Gastroesophageal sphincter (tissue), 3 donors: Measurements from ENCODE around the gene FGF5.

Source experiments
- POLR2A ChIP-seq, 2 donors: fragments of 450-650 bp; IDR thresholded peaks; one replicate each; pipeline ENCODE4 v1.6.1; 2017; ENCODE audit warnings: antibody characterized with exemption in 2 of 2, mild to moderate bottlenecking in 2 of 2, moderate library complexity in 1 of 2
- POLR2AphosphoS5 ChIP-seq: sonication (generic); formaldehyde crosslinking; IDR thresholded peaks from one replicate; pipeline ENCODE4 v1.6.1; 2017; ENCODE audit warnings: antibody characterized with exemption
- TF ChIP-seq, protein P1 (sequence below), 4 experiments: fragments of 200-600 bp in 2 of 4; fragments of 450-650 bp in 2 of 4; sonication (generic) in 1 of 4; IDR thresholded peaks; one replicate each; pipeline ENCODE4 v1.5.1; 2017 to 2019; ENCODE audit warnings: antibody characterized with exemption in 4 of 4, mild to moderate bottlenecking in 2 of 4, moderate library complexity in 2 of 4

DNA sequence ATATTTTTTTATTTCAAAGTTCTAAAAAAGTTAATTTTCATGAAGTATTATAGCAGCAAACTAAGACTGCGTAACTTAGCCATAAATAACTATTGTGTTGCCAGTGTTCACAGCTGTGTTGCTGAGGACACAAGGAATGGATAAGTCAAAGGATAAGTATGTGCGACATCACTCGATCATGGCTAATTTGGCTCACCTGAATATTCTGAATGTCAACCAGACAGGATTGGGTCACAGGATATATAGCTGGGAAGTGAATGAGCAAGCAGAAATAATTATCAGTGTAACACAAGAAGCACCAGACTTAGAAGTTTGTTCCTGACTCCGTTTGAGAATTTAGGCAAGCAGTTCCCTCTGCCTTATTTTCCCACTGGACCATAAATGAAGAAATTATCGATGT, 35.3 kb upstream of the FGF5 start:
- TF ChIP-seq, protein P1, sequence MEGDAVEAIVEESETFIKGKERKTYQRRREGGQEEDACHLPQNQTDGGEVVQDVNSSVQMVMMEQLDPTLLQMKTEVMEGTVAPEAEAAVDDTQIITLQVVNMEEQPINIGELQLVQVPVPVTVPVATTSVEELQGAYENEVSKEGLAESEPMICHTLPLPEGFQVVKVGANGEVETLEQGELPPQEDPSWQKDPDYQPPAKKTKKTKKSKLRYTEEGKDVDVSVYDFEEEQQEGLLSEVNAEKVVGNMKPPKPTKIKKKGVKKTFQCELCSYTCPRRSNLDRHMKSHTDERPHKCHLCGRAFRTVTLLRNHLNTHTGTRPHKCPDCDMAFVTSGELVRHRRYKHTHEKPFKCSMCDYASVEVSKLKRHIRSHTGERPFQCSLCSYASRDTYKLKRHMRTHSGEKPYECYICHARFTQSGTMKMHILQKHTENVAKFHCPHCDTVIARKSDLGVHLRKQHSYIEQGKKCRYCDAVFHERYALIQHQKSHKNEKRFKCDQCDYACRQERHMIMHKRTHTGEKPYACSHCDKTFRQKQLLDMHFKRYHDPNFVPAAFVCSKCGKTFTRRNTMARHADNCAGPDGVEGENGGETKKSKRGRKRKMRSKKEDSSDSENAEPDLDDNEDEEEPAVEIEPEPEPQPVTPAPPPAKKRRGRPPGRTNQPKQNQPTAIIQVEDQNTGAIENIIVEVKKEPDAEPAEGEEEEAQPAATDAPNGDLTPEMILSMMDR (IDR thresholded peaks at IDR 0.05), result no peak
- TF ChIP-seq POLR2A (IDR thresholded peaks at IDR 0.05) (no peak), POLR2AphosphoS5 (no peak)
